Stimulated activated naive CD8-positive, alpha-beta T cell treated with anti-CD3 and anti-CD28 coated beads, Interleukin-15, Interleukin-2, amounts not matched to agents 100 ng/mL and 50 ng/mL, for 24 hours (primary cell): ENCODE data around the gene LZTS2.
"Not testable (repeated sequence)": the region's sequence is repeated elsewhere in the genome, so short reads cannot be mapped to it uniquely, and the experiment has no call there.

ENCODE experiments used
- H3K27ac Mint-ChIP-seq: one replicate; pipeline ENCODE4 v1.8.0; 2021; ENCODE audit warnings: mild to moderate bottlenecking, mixed read lengths
- H3K27me3 Mint-ChIP-seq: one replicate; pipeline ENCODE4 v1.8.0; 2021; ENCODE audit warnings: mixed read lengths
- H3K36me3 Mint-ChIP-seq: one replicate; pipeline ENCODE4 v1.8.0; 2021; ENCODE audit warnings: low read depth, mixed read lengths
- H3K4me1 Mint-ChIP-seq: one replicate; pipeline ENCODE4 v1.8.0; 2021; ENCODE audit warnings: low read depth, mixed read lengths
- H3K4me3 Mint-ChIP-seq: one replicate; pipeline ENCODE4 v1.8.0; 2021; ENCODE audit warnings: mild to moderate bottlenecking, mixed read lengths
- H3K9me3 Mint-ChIP-seq: one replicate; pipeline ENCODE4 v1.8.0; 2021; ENCODE audit warnings: mixed read lengths

LZTS2 gene

DNA sequence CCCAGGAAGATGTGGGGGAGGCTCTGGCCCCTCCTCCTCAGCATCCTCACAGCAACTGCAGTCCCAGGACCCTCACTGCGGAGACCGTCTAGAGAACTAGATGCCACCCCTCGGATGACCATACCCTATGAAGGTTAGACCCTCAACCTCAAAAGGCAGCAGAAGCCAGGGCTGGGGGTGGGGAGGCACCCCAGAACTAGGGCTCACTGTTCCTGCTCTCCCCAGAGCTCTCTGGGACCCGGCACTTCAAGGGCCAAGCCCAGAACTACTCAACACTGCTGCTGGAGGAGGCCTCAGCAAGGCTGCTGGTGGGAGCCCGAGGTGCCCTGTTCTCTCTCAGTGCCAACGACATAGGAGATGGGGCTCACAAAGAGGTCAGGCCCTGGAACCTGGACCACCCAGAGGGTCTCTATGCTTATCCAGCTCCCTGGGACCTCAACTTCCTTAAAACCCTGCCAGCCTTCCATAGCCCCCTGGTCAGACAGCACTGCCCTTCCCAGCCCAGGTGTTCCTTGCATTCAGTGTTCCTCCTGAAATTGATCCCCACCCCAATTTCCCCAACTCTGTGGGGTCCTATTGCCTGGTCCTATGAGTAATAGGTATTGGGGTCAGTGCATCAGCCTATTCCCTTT is 26.6 kb upstream of the LZTS2 start:
- no peaks in the 10 kb centered on the region for H3K9me3 Mint-ChIP-seq
- no peak overlapping the region for H3K27ac Mint-ChIP-seq
- no peak overlapping the region for H3K4me3 Mint-ChIP-seq
- H3K36me3 Mint-ChIP-seq, result no peaks in the 10 kb centered on the region
- peaks cover 4% of the 10 kb centered on the region for H3K27me3 Mint-ChIP-seq
- H3K4me1 Mint-ChIP-seq, result peaks cover 29% of the 10 kb centered on the region

DNA sequence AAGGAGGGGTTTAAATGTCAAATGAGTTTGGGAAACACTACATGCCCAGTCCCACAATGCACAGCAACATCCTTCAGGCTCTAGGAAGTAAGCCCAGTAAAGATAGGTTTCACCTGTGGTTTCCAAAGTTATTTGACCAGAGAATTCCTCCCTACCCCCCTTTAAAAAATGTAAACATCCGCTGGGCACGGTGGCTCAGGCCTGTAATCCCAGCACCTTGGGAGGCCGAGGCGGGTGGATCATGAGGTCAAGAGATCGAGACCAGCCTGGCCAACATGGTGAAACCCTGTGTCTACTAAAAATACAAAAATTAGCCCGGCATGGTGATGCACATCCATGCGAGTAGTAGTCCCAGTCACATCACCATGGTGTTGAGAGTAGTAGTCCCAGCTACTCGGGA is 24.2 kb upstream of the LZTS2 start:
- not testable (repeated sequence) for H3K4me3 Mint-ChIP-seq

DNA sequence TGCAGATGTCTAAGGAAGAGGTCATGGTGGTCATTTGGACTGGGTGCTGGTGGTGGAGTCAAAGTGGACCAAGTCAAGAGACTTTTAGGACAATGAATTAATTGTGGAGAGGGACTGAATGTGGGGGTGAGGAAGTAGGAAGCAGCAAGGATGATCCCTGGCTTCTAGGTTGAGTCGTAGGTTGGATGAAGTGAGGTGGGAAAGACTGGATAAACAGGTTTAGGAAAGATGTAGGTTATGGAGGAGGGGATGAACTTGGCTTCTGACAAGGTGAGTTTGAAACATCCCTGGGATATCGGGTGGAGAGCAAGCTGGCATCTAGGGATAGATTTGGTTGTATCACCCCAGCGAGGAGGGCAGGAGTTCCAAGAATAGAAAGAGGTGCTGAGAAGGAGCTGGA is 22.7 kb upstream of the LZTS2 start:
- peaks cover 8% of the 10 kb centered on the region for H3K4me1 Mint-ChIP-seq
- no peak overlapping the region for H3K4me3 Mint-ChIP-seq
- H3K27ac Mint-ChIP-seq, result no peak overlapping the region
- H3K27me3 Mint-ChIP-seq, result no peaks in the 10 kb centered on the region
- no peaks in the 10 kb centered on the region for H3K9me3 Mint-ChIP-seq
- H3K36me3 Mint-ChIP-seq, result peaks cover 10% of the 10 kb centered on the region

More for the DNA sequence above, 24.2 kb upstream of the LZTS2 start:
- H3K27me3 Mint-ChIP-seq, H3K27ac Mint-ChIP-seq, H3K9me3 Mint-ChIP-seq, H3K36me3 Mint-ChIP-seq: not testable (repeated sequence)
- peaks cover 15% of the 10 kb centered on the region for H3K4me1 Mint-ChIP-seq

DNA sequence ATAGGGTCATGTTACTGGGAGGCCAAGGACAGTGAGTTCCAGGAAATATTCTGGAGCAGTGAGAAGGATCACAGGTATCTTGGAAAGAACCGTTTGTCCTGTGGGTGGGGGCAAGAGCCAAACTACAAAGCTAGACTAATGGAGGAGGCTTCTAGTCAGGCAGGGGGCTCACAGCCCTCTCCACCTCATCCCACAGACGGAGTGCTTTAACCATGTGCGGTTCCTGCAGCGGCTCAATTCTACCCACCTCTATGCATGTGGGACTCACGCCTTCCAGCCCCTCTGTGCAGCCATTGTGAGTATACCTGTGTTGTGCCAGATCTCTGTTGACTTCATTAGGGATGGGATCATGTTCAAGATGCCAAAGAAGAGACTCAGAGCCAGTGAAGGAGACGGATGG is 22.2 kb upstream of the LZTS2 start:
- no peak overlapping the region for H3K4me3 Mint-ChIP-seq
- no peaks in the 10 kb centered on the region for H3K27me3 Mint-ChIP-seq
- no peaks in the 10 kb centered on the region for H3K9me3 Mint-ChIP-seq
- peaks cover 15% of the 10 kb centered on the region for H3K36me3 Mint-ChIP-seq
- no peak overlapping the region for H3K27ac Mint-ChIP-seq
- H3K4me1 Mint-ChIP-seq, result peaks cover 5% of the 10 kb centered on the region

DNA sequence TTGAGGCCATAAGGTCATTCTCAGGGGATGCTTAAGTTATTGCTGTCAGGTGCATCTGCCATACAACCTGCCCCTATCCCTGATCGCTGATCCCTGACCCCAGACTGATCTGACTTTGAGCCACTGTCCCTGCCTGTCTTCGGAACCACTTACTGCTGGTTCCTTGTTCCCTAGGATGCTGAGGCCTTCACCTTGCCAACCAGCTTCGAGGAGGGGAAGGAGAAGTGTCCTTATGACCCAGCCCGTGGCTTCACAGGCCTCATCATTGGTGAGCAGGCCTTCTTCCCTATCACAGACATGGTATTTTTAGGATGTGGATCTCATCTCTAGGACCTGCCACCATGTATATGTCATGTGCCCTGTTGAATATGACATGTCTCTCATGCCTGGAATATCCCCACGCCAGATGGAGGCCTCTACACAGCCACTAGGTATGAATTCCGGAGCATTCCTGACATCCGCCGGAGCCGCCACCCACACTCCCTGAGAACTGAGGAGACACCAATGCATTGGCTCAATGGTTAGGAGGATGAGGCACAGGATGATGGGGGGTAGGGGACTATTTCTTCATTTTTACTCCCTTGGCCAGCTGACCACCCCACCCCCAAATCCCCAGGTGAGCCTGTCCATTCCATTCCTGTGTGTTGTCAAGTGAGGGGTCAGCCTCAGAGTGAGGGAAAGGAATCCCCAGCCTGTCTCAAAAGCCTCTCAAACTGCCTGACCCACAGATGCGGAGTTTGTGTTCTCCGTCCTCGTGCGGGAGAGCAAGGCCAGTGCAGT is 21.3 kb upstream of the LZTS2 start:
- H3K27ac Mint-ChIP-seq, result no peak overlapping the region
- H3K36me3 Mint-ChIP-seq, result peaks cover 21% of the 10 kb centered on the region
- no peaks in the 10 kb centered on the region for H3K4me1 Mint-ChIP-seq
- no peaks in the 10 kb centered on the region for H3K27me3 Mint-ChIP-seq
- no peak overlapping the region for H3K4me3 Mint-ChIP-seq
- H3K9me3 Mint-ChIP-seq, result no peaks in the 10 kb centered on the region

DNA sequence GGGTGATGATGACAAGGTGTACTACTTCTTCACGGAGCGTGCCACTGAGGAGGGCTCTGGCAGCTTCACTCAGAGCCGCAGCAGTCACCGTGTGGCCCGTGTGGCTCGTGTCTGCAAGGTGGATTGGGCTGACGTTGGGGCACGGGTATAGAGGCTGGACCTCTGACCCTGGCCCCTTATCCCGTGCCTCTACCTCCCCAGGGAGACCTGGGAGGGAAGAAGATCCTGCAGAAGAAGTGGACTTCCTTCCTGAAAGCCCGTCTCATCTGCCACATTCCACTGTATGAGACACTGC is 20.8 kb upstream of the LZTS2 start:
- Mint-ChIP-seq H3K36me3 (peaks cover 21% of the 10 kb centered on the region), H3K4me1 (no peaks in the 10 kb centered on the region), H3K9me3 (no peaks in the 10 kb centered on the region), H3K27me3 (no peaks in the 10 kb centered on the region), H3K27ac (no peak overlapping the region), H3K4me3 (no peak overlapping the region)

DNA sequence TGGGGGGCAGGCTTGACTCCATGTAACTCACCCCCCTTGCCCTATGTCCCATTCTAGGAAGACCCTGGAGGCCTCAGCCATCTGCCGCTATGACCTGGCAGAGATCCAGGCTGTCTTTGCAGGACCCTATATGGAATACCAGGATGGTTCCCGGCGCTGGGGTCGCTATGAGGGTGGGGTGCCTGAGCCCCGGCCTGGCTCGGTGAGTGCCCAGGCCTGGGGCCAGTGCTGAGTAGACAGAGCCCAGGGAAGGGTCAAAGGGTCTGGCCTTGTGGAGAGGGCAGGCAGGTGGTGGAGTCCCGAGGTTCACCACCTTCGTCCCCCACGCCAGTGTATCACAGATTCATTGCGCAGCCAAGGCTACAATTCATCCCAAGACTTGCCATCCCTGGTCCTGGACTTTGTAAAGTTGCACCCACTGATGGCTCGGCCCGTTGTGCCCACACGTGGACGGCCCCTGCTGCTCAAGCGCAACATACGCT is 19.8 kb upstream of the LZTS2 start:
- Mint-ChIP-seq H3K4me1 (no peaks in the 10 kb centered on the region), H3K27ac (no peak overlapping the region), H3K9me3 (no peaks in the 10 kb centered on the region), H3K27me3 (no peaks in the 10 kb centered on the region), H3K4me3 (no peak overlapping the region), H3K36me3 (peaks cover 21% of the 10 kb centered on the region)

- Mint-ChIP-seq H3K27me3 (no peaks in the 10 kb centered on the region), H3K36me3 (peaks cover 21% of the 10 kb centered on the region), H3K4me3 (no peak overlapping the region), H3K4me1 (no peaks in the 10 kb centered on the region), H3K9me3 (no peaks in the 10 kb centered on the region), H3K27ac (no peak overlapping the region)
These were observed 19.3 kb upstream of the LZTS2 start for GRCh38 chr10:100980311-100980710.

GRCh38 chr10:100980711-100981110 is 18.9 kb upstream of the LZTS2 start:
- Mint-ChIP-seq H3K27me3 (no peaks in the 10 kb centered on the region), H3K27ac (no peak overlapping the region), H3K4me3 (no peak overlapping the region), H3K9me3 (no peaks in the 10 kb centered on the region), H3K4me1 (peaks cover 2% of the 10 kb centered on the region), H3K36me3 (peaks cover 24% of the 10 kb centered on the region)

DNA sequence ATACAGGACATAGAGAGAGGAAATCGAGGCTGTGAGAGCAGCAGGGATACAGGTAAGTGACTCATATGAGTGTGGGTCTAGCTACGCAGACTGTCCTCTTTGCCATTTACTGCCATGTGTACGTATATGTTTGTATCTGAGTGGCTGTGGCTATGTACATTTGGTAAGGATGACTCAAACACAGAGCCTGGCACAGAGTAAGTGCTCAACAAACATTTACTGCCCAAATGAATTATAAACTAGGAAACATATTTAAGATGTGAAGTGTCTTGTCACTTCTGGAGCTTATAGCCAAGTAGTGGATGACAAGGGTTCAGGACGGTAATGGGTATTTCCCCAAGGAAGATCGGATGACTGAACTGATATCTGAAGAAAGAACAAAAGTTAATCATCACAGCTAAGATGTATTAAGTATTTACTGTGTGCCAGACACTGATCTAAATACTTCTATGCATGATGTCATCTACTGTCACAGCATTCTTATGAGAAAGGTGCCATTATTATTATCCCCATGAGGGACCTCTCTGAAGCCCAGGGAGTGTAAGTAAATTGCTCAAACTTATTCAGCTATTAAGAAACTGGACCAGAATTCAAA is 18.3 kb upstream of the LZTS2 start:
- Mint-ChIP-seq H3K4me3 (no peak overlapping the region), H3K27ac (no peak overlapping the region), H3K9me3 (no peaks in the 10 kb centered on the region), H3K27me3 (no peaks in the 10 kb centered on the region), H3K36me3 (peaks cover 26% of the 10 kb centered on the region), H3K4me1 (peaks cover 8% of the 10 kb centered on the region)

- no peak overlapping the region for H3K4me3 Mint-ChIP-seq
- H3K27me3 Mint-ChIP-seq, result no peaks in the 10 kb centered on the region
- H3K4me1 Mint-ChIP-seq, result peaks cover 19% of the 10 kb centered on the region
- no peaks in the 10 kb centered on the region for H3K9me3 Mint-ChIP-seq
- no peak overlapping the region for H3K27ac Mint-ChIP-seq
- peaks cover 37% of the 10 kb centered on the region for H3K36me3 Mint-ChIP-seq
These were observed 16.4 kb upstream of the LZTS2 start for GRCh38 chr10:100982916-100983830.

- no peak overlapping the region for H3K27ac Mint-ChIP-seq
- H3K4me3 Mint-ChIP-seq, result no peak overlapping the region
- no peaks in the 10 kb centered on the region for H3K27me3 Mint-ChIP-seq
These were observed 15.5 kb upstream of the LZTS2 start for GRCh38 chr10:100983868-100984671.

GRCh38 chr10:100984672-100985177 is 14.9 kb upstream of the LZTS2 start:
- Mint-ChIP-seq H3K9me3 (no peaks in the 10 kb centered on the region), H3K27ac (no peak overlapping the region), H3K4me3 (no peak overlapping the region), H3K4me1 (peaks cover 35% of the 10 kb centered on the region), H3K36me3 (peaks cover 40% of the 10 kb centered on the region), H3K27me3 (no peaks in the 10 kb centered on the region)

More at GRCh38 chr10:100983868-100984671, 15.5 kb upstream of the LZTS2 start:
- Mint-ChIP-seq H3K9me3 (no peaks in the 10 kb centered on the region), H3K4me1 (peaks cover 28% of the 10 kb centered on the region), H3K36me3 (peaks cover 35% of the 10 kb centered on the region)

DNA sequence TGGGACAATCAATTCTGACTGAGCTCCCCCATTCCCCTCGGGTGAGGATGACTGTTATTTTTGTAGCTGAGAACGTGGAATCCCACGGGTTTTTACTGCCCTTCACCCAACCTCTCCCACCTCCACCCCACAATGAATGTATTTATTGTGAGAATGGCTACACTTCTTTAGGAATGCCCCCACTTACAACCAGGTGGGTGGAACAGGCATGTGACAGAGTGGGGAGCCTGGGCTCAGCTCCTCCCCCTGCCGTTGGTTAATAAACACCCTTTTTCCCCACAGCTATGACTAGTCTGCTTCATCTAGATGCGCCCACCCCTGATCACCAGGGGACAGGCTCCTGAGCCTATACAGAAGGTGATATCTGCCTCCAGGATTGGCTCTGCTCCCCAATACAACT is 14.3 kb upstream of the LZTS2 start:
- H3K4me3 Mint-ChIP-seq, result no peak overlapping the region
- H3K27me3 Mint-ChIP-seq, result no peaks in the 10 kb centered on the region
- H3K36me3 Mint-ChIP-seq, result peaks cover 43% of the 10 kb centered on the region
- no peak overlapping the region for H3K27ac Mint-ChIP-seq
- H3K9me3 Mint-ChIP-seq, result no peaks in the 10 kb centered on the region
- peaks cover 37% of the 10 kb centered on the region for H3K4me1 Mint-ChIP-seq
